GM12864 (cell line): ENCODE data around the gene SMURF1.

Experiments used
- DNase-seq: peaks from one replicate; pipeline ENCODE4 v3.0.0-alpha.2; 2011; ENCODE audit warnings: low read depth
- H3K4me3 ChIP-seq: 2 replicates; pipeline ENCODE4 v1.5.1; 2011; ENCODE audit warnings: mild to moderate bottlenecking, low read depth, low read length, control low read depth
- TF ChIP-seq, protein P1 (sequence below): IDR thresholded peaks from 2 replicates; pipeline ENCODE4 v1.5.1; 2011; ENCODE audit warnings: low read depth, mild to moderate bottlenecking, moderate library complexity, low read length, control low read depth, inconsistent platforms; ENCODE audit errors: missing control alignments

Gene SMURF1

GRCh38 chr7:98991141-98991540 is 152.8 kb downstream of the SMURF1 start:
- DNase-seq, result no peak
- TF ChIP-seq, protein P1, sequence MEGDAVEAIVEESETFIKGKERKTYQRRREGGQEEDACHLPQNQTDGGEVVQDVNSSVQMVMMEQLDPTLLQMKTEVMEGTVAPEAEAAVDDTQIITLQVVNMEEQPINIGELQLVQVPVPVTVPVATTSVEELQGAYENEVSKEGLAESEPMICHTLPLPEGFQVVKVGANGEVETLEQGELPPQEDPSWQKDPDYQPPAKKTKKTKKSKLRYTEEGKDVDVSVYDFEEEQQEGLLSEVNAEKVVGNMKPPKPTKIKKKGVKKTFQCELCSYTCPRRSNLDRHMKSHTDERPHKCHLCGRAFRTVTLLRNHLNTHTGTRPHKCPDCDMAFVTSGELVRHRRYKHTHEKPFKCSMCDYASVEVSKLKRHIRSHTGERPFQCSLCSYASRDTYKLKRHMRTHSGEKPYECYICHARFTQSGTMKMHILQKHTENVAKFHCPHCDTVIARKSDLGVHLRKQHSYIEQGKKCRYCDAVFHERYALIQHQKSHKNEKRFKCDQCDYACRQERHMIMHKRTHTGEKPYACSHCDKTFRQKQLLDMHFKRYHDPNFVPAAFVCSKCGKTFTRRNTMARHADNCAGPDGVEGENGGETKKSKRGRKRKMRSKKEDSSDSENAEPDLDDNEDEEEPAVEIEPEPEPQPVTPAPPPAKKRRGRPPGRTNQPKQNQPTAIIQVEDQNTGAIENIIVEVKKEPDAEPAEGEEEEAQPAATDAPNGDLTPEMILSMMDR, result no peak
- no peak overlapping the region for H3K4me3 ChIP-seq

GRCh38 chr7:98990356-98990755 is 153.6 kb downstream of the SMURF1 start:
- no peak for DNase-seq
- TF ChIP-seq, protein P1, result no peak

DNA sequence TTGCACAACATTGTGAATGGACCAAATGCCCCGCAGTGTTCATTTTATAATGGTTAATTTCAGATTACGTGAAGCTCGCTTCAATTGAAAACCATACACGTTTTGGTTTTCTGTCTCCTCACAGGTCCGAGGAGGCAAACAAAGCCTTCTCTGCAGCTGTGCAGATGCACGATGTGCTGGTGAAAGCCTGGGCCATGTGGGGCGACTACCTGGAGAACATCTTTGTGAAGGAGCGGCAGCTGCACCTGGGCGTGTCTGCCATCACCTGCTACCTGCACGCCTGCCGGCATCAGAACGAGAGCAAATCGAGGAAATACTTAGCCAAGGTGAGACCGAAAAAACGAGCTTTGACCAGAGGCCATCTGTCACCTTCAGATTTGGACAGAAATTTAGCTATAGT is 155.3 kb downstream of the SMURF1 start:
- TF ChIP-seq, protein P1, result no peak
- DNase-seq, result no peak
- no peak overlapping the region for H3K4me3 ChIP-seq

More at GRCh38 chr7:98990356-98990755, 153.6 kb downstream of the SMURF1 start:
- H3K4me3 ChIP-seq, result no peak overlapping the region

GRCh38 chr7:98985945-98986344 is 158.0 kb downstream of the SMURF1 start:
- DNase-seq, result no peak
- TF ChIP-seq, protein P1, result no peak
- no peak overlapping the region for H3K4me3 ChIP-seq

GRCh38 chr7:98985406-98985805 is 158.5 kb downstream of the SMURF1 start:
- H3K4me3 ChIP-seq, result no peak overlapping the region
- no peak for DNase-seq
- TF ChIP-seq, protein P1, result no peak

GRCh38 chr7:98984126-98984525 is 159.8 kb downstream of the SMURF1 start:
- no peak for DNase-seq
- H3K4me3 ChIP-seq, result no peak overlapping the region
- TF ChIP-seq, protein P1, result no peak

DNA sequence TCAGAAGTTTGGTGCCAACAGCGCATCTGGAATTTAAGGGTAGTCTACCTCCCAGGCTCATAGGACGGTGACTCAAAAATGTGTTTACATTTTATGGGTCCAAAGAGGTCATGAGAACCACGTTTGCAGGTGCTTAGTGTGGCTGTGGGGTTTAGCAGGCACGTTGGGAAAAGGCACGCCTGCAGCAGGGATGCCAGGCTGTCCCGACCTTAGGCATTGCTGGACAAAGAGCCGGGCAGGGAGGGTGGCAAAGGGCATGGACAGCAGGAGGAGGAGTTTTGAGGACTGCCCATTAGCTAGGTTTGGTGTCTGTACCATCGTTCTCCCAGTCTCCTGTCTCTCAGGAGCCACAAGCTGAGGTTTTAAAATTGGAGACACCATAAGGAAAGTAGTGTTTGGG is 161.2 kb downstream of the SMURF1 start:
- H3K4me3 ChIP-seq, result no peak overlapping the region
- TF ChIP-seq, protein P1, result no peak
- DNase-seq, result no peak
